Keratinocyte (primary cell): ENCODE data around the gene SAMD4A. TPM values are rescaled to one million over a fixed set of nuclear protein-coding genes. Genes with fewer than 3 reads are reported as not detected.

Source experiments
- DNase-seq: peaks from one replicate; pipeline ENCODE4 v3.0.0-alpha.2; 2011; ENCODE audit warnings: low read depth, missing footprints, low spot score
- FAIRE-seq: peaks from 2 replicates; lab custom pipeline; 2011; peaks lifted over from hg19 to GRCh38; lab: Jason Lieb, UNC
- H2AFZ ChIP-seq: 2 replicates; pipeline ENCODE4 v1.6.0; 2012; ENCODE audit warnings: low read length, control low read depth, inconsistent platforms; ENCODE audit not compliant: control insufficient read depth
- H3K27ac ChIP-seq: 2 replicates; pipeline ENCODE4 v1.5.1; 2011; ENCODE audit warnings: low read length; ENCODE audit not compliant: control insufficient read depth, insufficient read depth
- H3K27me3 ChIP-seq: 3 replicates; pipeline ENCODE4 v1.6.0; 2011; ENCODE audit warnings: low read length; ENCODE audit not compliant: control insufficient read depth, insufficient read depth; ENCODE audit errors: extremely low read depth
- H3K36me3 ChIP-seq, 2 experiments: 2 replicates in 1 of 2; 3 replicates in 1 of 2; pipeline ENCODE4 v1.5.1; 2011; ENCODE audit warnings: low read length in 2 of 2, mild to moderate bottlenecking in 1 of 2; ENCODE audit not compliant: control insufficient read depth in 2 of 2, insufficient read depth in 2 of 2; ENCODE audit errors: extremely low read depth in 1 of 2
- H3K4me1 ChIP-seq: 3 replicates; pipeline ENCODE4 v1.5.1; 2011; ENCODE audit warnings: low read length; ENCODE audit not compliant: control insufficient read depth, insufficient read depth; ENCODE audit errors: extremely low read depth
- H3K4me2 ChIP-seq: 3 replicates; pipeline ENCODE4 v1.6.0; 2011; ENCODE audit warnings: low read depth, low read length; ENCODE audit not compliant: control insufficient read depth, insufficient read depth; ENCODE audit errors: extremely low read depth
- H3K4me3 ChIP-seq, 3 experiments: fragments of 200-600 bp in 1 of 3; sonication (generic) in 1 of 3; 2 replicates in 2 of 3; 3 replicates in 1 of 3; pipeline ENCODE4 v1.5.1; 2011 to 2016; ENCODE audit warnings: low read length in 3 of 3, mild to moderate bottlenecking in 3 of 3, control low read depth in 2 of 3, inconsistent platforms in 1 of 3, low read depth in 1 of 3, mixed read lengths in 1 of 3, mixed run types in 1 of 3, moderate library complexity in 1 of 3; ENCODE audit not compliant: control insufficient read depth in 2 of 3, insufficient read depth in 2 of 3; ENCODE audit errors: extremely low read depth in 1 of 3
- H3K79me2 ChIP-seq: 2 replicates; pipeline ENCODE4 v1.6.0; 2012; ENCODE audit warnings: low read length; ENCODE audit not compliant: control insufficient read depth, insufficient read depth
- H3K9ac ChIP-seq: 3 replicates; pipeline ENCODE4 v1.6.0; 2011; ENCODE audit warnings: low read length; ENCODE audit not compliant: control insufficient read depth, insufficient read depth; ENCODE audit errors: extremely low read depth
- H3K9me1 ChIP-seq: 3 replicates; pipeline ENCODE4 v1.6.0; 2011; ENCODE audit warnings: low read length; ENCODE audit not compliant: control insufficient read depth, insufficient read depth; ENCODE audit errors: extremely low read depth
- H3K9me3 ChIP-seq: 2 replicates; pipeline ENCODE4 v1.5.1; 2012; ENCODE audit warnings: low read depth, low read length; ENCODE audit not compliant: control insufficient read depth
- H4K20me1 ChIP-seq: 3 replicates; pipeline ENCODE4 v1.6.0; 2011; ENCODE audit warnings: low read length; ENCODE audit not compliant: control insufficient read depth, insufficient read depth; ENCODE audit errors: extremely low read depth
- EZH2 ChIP-seq: IDR thresholded peaks from one replicate; pipeline ENCODE4 v1.6.1; 2012; ENCODE audit warnings: inconsistent platforms, mild to moderate bottlenecking, low read length, moderate library complexity
- dilution Hi-C: fragments of 300-500 bp; cut with MboI; formaldehyde crosslinking; loops from one replicate; pipeline ENCODE4 v1.7.0; 2020; ENCODE audit warnings: low sequenced_read_pairs; ENCODE audit not compliant: extremely low pct_ligation_motif_present
- polyA plus RNA-seq, 5 experiments: library from polyadenylated mRNA; depleted of rRNA in 3 of 5; stranded (reverse) in 3 of 5; stranded (forward) in 1 of 5; unstranded in 1 of 5; fragments of >200 nt; gene quantifications; 1 replicate in 1 of 5; 2 replicates in 3 of 5; 3 replicates in 1 of 5; pipeline versions ENCODE4 v1.2.1 to v1.2.3, GENCODE V29; 2011 to 2012; ENCODE audit warnings: missing spikeins in 2 of 5, low read depth in 1 of 5, low replicate concordance in 1 of 5
- TF ChIP-seq, protein P1 (sequence below), 3 experiments: IDR thresholded peaks in 1 of 3; conservative IDR thresholded peaks in 1 of 3; optimal IDR thresholded peaks in 1 of 3; 2 replicates in 2 of 3; 3 replicates in 1 of 3; pipeline versions ENCODE3 to v1.5.1; 2011; ENCODE audit warnings: low read length in 3 of 3, mild to moderate bottlenecking in 3 of 3, moderate library complexity in 2 of 3, control low read depth in 1 of 3, inconsistent platforms in 1 of 3; ENCODE audit not compliant: insufficient read depth in 2 of 3; ENCODE audit errors: extremely low read depth in 1 of 3

Gene SAMD4A
- polyA plus RNA-seq, 1 donor (not counting 4 experiments of a cell fraction or from before 2014, with no cell fraction given): 16.2 TPM

DNA sequence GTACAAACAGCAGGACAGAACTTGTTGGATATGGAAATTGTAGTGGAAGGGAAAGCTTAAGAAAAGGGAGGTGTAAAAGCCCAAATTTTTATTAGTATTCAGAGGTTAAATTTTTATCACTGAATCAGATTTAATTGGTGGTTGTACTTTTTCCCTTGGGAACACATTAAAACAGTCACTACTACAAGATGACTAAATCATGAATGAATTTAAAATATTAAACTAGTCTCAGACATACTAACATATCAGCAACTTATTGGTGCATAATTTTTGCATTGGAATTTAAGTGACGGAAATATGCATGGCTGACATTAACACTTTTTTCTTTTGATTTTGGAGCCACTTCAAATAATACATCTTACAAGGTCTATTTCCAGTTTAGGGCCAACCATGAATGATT lies 27.6 kb downstream of the SAMD4A start:
- H3K36me3 ChIP-seq: peaks cover 0 to 1% of the 10 kb centered on the region in 2 experiments
- H3K27ac ChIP-seq: peak overlapping the region; percentile 82
- peaks cover 57% of the 10 kb centered on the region for H3K4me1 ChIP-seq
- peaks cover 9% of the 10 kb centered on the region for H4K20me1 ChIP-seq
- dilution Hi-C loops: no loop called here
- no peak overlapping the region for H2AFZ ChIP-seq
- no peaks in the 10 kb centered on the region for H3K27me3 ChIP-seq
- no peaks in the 10 kb centered on the region for H3K9me3 ChIP-seq
- H3K79me2 ChIP-seq: peaks cover 59% of the 10 kb centered on the region
- DNase-seq (no peak), FAIRE-seq (no peak)
- peaks cover 6% of the 10 kb centered on the region for H3K9me1 ChIP-seq
- TF ChIP-seq, protein P1, sequence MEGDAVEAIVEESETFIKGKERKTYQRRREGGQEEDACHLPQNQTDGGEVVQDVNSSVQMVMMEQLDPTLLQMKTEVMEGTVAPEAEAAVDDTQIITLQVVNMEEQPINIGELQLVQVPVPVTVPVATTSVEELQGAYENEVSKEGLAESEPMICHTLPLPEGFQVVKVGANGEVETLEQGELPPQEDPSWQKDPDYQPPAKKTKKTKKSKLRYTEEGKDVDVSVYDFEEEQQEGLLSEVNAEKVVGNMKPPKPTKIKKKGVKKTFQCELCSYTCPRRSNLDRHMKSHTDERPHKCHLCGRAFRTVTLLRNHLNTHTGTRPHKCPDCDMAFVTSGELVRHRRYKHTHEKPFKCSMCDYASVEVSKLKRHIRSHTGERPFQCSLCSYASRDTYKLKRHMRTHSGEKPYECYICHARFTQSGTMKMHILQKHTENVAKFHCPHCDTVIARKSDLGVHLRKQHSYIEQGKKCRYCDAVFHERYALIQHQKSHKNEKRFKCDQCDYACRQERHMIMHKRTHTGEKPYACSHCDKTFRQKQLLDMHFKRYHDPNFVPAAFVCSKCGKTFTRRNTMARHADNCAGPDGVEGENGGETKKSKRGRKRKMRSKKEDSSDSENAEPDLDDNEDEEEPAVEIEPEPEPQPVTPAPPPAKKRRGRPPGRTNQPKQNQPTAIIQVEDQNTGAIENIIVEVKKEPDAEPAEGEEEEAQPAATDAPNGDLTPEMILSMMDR (optimal IDR thresholded peaks at IDR 0.05 in 1 of 3, IDR thresholded peaks at IDR 0.05 in 1 of 3, conservative IDR thresholded peaks at IDR 0.05 in 1 of 3; ENCODE audit: extremely low read depth in 1 of 3, insufficient read depth in 2 of 3, low read length in 3 of 3): no peak
- TF ChIP-seq EZH2: no peak
- peak overlapping the region; percentile 86 for H3K4me2 ChIP-seq
- peak overlapping the region in 2 of 3 experiments; percentile 60 to 65 for H3K4me3 ChIP-seq
- H3K9ac ChIP-seq: no peak overlapping the region

DNA sequence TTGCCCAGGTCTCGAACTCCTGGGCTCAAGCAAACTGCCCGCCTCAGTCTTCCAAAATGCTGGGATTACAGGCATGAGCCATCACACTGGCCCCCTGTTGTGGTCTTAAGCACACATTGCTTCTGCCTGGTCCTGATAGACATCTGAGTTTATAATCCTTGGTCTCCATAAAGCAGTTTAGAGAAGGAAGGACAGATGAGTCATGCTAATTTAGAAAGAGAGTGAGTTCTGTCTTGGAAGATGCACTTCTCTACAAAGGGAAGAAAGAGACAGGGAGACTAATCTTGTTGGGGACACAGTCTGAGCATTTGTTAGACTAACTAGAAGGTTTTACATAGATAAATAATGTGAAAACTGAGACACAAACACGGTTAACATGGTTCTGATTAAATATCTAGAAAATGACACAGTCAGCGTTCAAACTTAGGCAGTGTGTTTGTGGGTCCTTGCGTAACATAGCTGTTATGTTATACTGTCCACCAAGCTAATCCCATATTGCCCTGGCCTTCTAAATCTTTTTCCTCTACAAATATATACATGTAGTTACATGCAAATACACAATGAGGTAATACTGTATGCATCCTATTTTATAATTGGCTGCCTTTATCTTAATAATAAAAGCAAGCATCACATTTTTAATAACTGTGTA lies 31.0 kb downstream of the SAMD4A start:
- H3K4me1 ChIP-seq: peaks cover 43% of the 10 kb centered on the region
- H3K79me2 ChIP-seq: peaks cover 54% of the 10 kb centered on the region
- no peak overlapping the region for H3K4me3 ChIP-seq
- TF ChIP-seq EZH2: no peak
- TF ChIP-seq, protein P1 (optimal IDR thresholded peaks at IDR 0.05 in 1 of 3, IDR thresholded peaks at IDR 0.05 in 1 of 3, conservative IDR thresholded peaks at IDR 0.05 in 1 of 3; ENCODE audit: extremely low read depth in 1 of 3, insufficient read depth in 2 of 3, low read length in 3 of 3): no peak
- H4K20me1 ChIP-seq: peaks cover 3% of the 10 kb centered on the region
- H2AFZ ChIP-seq: no peak overlapping the region
- H3K27me3 ChIP-seq: no peaks in the 10 kb centered on the region
- peaks cover 0 to 3% of the 10 kb centered on the region in 2 experiments for H3K36me3 ChIP-seq
- H3K9ac ChIP-seq: no peak overlapping the region
- H3K9me3 ChIP-seq: no peaks in the 10 kb centered on the region
- DNase-seq (no peak), FAIRE-seq (no peak)
- no peak overlapping the region for H3K4me2 ChIP-seq
- dilution Hi-C loops: no loop called here
- H3K9me1 ChIP-seq: peaks cover 3% of the 10 kb centered on the region
- no peak overlapping the region for H3K27ac ChIP-seq
